Panc1 (cell line): ENCODE data around the gene HCFC1. TPM values are rescaled to one million over a fixed set of nuclear protein-coding genes. Genes with fewer than 3 reads are reported as not detected.

Source experiments
- ATAC-seq: fragments of 200-7000 bp; cut with Tn5 transposase; 2 replicates; pipeline ENCODE4 v1.9.1; 2020; ENCODE audit warnings: mild to moderate bottlenecking, moderate library complexity
- BruUV-seq: library from RNA; stranded (reverse); fragments of 400-500 nt; replicated peaks from 2 replicates; lab custom pipeline; 2021; lab: Mats Ljungman, UMichigan
- CTCF ChIA-PET: fragments of 300-600 bp; sonication (Branson Sonifier 250); formaldehyde crosslinking; loops from one replicate; lab custom pipeline; 2022; ENCODE audit warnings: antibody characterized with exemption; lab: Charles Lee
- POLR2A ChIA-PET: fragments of 300-600 bp; sonication (Branson Sonifier 250); formaldehyde crosslinking; loops from one replicate; lab custom pipeline; 2022; ENCODE audit warnings: antibody characterized with exemption; lab: Charles Lee
- DNase-seq: peaks from one replicate; pipeline ENCODE4 v3.0.0-alpha.2; 2010; ENCODE audit warnings: low read depth, low spot score
- H3K27ac ChIP-seq: 2 replicates; pipeline ENCODE4 v1.5.1; 2011; ENCODE audit warnings: mild to moderate bottlenecking, low read length, inconsistent platforms
- H3K27me3 ChIP-seq: fragments of 200-500 bp; sonication (Bioruptor generic); 2 replicates; pipeline ENCODE4 v1.6.0; 2014; ENCODE audit warnings: low read length, inconsistent platforms; ENCODE audit not compliant: control insufficient read depth, insufficient read depth
- H3K36me3 ChIP-seq: fragments of 200-500 bp; sonication (Bioruptor generic); 2 replicates; pipeline ENCODE4 v1.5.1; 2014; ENCODE audit warnings: inconsistent platforms, mild to moderate bottlenecking, low read length, moderate library complexity; ENCODE audit not compliant: control insufficient read depth, insufficient read depth
- H3K4me1 ChIP-seq: 2 replicates; pipeline ENCODE4 v1.5.1; 2011; ENCODE audit warnings: inconsistent platforms, mild to moderate bottlenecking, low read length, moderate library complexity; ENCODE audit not compliant: control insufficient read depth, insufficient read depth
- H3K4me3 ChIP-seq, 2 experiments: 2 replicates each; pipeline ENCODE4 v1.5.1; 2011 to 2012; ENCODE audit warnings: low read depth in 2 of 2, low read length in 2 of 2, mild to moderate bottlenecking in 2 of 2, inconsistent platforms in 1 of 2, moderate library complexity in 1 of 2
- H3K9me3 ChIP-seq: fragments of 200-500 bp; sonication (Bioruptor generic); 2 replicates; pipeline ENCODE4 v1.5.1; 2014; ENCODE audit warnings: low read depth, mild to moderate bottlenecking, inconsistent platforms, low read length, moderate library complexity; ENCODE audit not compliant: control insufficient read depth, insufficient read depth
- POLR2AphosphoS5 ChIP-seq: IDR thresholded peaks from 2 replicates; pipeline ENCODE4 v1.6.1; 2012; ENCODE audit warnings: mild to moderate bottlenecking, low read depth, low read length, moderate library complexity
- SIN3A ChIP-seq: IDR thresholded peaks from 2 replicates; pipeline ENCODE4 v1.6.1; 2012; ENCODE audit warnings: low read depth, mild to moderate bottlenecking, low read length, moderate library complexity, borderline replicate concordance; ENCODE audit not compliant: insufficient read depth
- TCF7L2 ChIP-seq: IDR thresholded peaks from 2 replicates; pipeline ENCODE4 v1.6.1; 2011; ENCODE audit warnings: mild to moderate bottlenecking, low read depth, low read length, inconsistent platforms
- in situ Hi-C: cut with HindIII; loops from 2 replicates; pipeline ENCODE4 v1.10.0; 2016; ENCODE audit warnings: low sequenced_read_pairs, low pct_unique_long_range_greater_than_20kb
- intact Hi-C: fragments of 100-400 bp; cut with micrococcal nuclease; formaldehyde crosslinking; loops from one replicate; pipeline ENCODE4 v1.10.0; 2022; ENCODE audit not compliant: unreplicated experiment
- total RNA-seq: library from RNA; stranded (reverse); gene quantifications from one replicate; pipeline ENCODE4 v1.2.1, GENCODE V29; 2021; ENCODE audit not compliant: unreplicated experiment
- TF ChIP-seq, protein P1 (sequence below): fragments of 450-650 bp; IDR thresholded peaks from 2 replicates; pipeline ENCODE4 v1.5.1; 2017; ENCODE audit warnings: mild to moderate bottlenecking
- TF ChIP-seq, protein P2 (sequence below), 2 experiments: IDR thresholded peaks; 2 replicates each; pipeline ENCODE4 v1.6.1; 2011 to 2012; ENCODE audit warnings: low read depth in 2 of 2, control low read depth in 1 of 2, low read length in 1 of 2, mild to moderate bottlenecking in 1 of 2, moderate library complexity in 1 of 2; ENCODE audit not compliant: insufficient read depth in 1 of 2

Gene HCFC1
- total RNA-seq, 1 experiment from 2014 or later, result 113 TPM

DNA sequence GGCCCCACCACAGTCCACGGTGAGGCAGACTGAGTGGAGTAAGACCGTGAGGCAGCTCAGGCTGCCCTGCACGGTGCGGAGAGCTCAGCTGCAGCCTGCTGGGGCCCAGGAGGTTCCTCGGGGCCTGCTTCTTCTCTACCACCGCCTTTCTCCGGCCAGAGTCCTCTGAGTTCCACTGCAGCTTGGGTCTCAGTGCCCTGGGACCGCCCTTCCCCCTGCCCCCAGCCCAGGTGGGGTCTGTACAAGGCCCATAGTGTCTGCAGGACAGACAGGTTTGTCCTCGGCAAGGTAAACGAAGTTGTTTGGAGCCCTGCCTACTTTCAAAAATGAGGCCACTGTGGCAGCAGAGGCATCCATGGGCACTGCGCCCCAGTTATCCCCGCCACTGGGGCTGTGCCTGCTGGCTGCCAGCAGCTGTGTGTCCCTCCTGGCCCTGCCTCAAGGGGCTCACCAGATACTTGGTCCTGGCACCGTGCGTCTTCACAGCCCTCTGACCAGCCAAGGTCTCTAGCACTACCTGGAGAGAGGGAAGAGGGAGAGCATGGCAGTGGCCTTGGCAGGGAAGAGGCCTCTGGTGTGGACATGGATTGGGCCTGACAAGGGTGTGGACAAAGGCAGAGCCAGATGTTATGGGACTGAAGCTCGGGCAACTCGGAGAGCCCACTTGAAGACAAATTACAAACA is 44.1 kb upstream of the HCFC1 start:
- no peak overlapping the region for H3K4me3 ChIP-seq
- intact Hi-C loops (no loop called here), in situ Hi-C loops (no loop called here)
- DNase-seq (no peak), ATAC-seq (no peak)
- no peak overlapping the region for H3K27ac ChIP-seq
- H3K36me3 ChIP-seq, result no peaks in the 10 kb centered on the region; the same call in 1 of the 2 replicates
- TF ChIP-seq, protein P1, sequence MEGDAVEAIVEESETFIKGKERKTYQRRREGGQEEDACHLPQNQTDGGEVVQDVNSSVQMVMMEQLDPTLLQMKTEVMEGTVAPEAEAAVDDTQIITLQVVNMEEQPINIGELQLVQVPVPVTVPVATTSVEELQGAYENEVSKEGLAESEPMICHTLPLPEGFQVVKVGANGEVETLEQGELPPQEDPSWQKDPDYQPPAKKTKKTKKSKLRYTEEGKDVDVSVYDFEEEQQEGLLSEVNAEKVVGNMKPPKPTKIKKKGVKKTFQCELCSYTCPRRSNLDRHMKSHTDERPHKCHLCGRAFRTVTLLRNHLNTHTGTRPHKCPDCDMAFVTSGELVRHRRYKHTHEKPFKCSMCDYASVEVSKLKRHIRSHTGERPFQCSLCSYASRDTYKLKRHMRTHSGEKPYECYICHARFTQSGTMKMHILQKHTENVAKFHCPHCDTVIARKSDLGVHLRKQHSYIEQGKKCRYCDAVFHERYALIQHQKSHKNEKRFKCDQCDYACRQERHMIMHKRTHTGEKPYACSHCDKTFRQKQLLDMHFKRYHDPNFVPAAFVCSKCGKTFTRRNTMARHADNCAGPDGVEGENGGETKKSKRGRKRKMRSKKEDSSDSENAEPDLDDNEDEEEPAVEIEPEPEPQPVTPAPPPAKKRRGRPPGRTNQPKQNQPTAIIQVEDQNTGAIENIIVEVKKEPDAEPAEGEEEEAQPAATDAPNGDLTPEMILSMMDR, result no peak
- TF ChIP-seq TCF7L2 (no peak), POLR2AphosphoS5 (no peak), SIN3A (no peak)
- TF ChIP-seq, protein P2, sequence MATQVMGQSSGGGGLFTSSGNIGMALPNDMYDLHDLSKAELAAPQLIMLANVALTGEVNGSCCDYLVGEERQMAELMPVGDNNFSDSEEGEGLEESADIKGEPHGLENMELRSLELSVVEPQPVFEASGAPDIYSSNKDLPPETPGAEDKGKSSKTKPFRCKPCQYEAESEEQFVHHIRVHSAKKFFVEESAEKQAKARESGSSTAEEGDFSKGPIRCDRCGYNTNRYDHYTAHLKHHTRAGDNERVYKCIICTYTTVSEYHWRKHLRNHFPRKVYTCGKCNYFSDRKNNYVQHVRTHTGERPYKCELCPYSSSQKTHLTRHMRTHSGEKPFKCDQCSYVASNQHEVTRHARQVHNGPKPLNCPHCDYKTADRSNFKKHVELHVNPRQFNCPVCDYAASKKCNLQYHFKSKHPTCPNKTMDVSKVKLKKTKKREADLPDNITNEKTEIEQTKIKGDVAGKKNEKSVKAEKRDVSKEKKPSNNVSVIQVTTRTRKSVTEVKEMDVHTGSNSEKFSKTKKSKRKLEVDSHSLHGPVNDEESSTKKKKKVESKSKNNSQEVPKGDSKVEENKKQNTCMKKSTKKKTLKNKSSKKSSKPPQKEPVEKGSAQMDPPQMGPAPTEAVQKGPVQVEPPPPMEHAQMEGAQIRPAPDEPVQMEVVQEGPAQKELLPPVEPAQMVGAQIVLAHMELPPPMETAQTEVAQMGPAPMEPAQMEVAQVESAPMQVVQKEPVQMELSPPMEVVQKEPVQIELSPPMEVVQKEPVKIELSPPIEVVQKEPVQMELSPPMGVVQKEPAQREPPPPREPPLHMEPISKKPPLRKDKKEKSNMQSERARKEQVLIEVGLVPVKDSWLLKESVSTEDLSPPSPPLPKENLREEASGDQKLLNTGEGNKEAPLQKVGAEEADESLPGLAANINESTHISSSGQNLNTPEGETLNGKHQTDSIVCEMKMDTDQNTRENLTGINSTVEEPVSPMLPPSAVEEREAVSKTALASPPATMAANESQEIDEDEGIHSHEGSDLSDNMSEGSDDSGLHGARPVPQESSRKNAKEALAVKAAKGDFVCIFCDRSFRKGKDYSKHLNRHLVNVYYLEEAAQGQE (IDR thresholded peaks at IDR 0.05; ENCODE audit: insufficient read depth in 1 of 2, low read depth in 2 of 2, low read length in 1 of 2), result no peak
- BruUV-seq, result no TSS peak
- no peaks in the 10 kb centered on the region for H3K9me3 ChIP-seq
- no peaks in the 10 kb centered on the region for H3K27me3 ChIP-seq
- ChIA-PET POLR2A (no interaction called here), CTCF (no interaction called here)
- peaks cover 31% of the 10 kb centered on the region for H3K4me1 ChIP-seq

DNA sequence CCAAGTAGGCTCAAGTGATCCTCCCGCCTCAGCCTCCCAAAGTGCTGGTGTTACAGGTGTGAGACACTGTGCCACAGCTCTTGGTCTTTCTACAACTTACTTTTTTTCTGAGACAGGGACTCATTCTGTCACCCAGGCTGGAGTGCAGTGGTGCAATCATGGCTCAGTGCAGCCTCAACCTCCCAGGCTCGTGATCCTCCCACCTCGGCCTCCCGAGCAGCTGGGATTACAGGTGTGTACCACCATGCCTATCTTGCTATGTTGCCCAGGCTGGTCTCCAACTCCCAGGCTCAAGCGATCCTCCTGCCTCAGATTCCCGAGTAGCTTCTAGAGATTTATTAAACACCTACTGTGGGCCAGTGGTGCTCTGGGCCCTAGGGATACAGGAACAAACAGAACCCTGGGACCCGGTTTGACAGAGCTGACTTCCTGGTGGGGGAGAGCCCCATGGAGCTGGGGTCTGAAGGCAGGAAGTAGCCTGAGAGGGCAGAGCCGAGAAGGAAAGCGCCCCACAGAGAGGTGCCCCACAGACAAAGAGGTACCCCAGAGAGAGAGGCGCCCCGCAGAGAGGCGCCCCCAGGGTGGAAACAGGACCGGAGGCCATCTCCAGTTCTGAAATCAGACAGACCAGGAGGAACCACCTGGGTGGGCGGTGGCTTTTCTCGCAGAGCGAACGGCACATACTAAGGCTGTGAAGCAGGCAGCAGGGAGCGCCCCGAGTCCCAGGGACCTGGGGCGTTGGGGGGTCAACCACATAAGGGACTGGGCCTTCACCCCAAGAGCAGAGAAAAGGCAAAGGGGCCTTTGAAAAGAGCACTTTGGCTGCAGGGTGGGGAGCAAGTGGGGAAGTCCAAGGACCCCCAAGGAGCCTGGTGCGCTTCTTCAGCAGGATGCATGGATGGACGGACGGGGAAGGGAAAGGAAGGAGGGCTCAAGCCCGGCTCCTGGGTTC is 43.1 kb upstream of the HCFC1 start:
- Histone ChIP-seq H3K4me1 (peaks cover 26% of the 10 kb centered on the region), H3K27ac (no peak overlapping the region; the same call in 1 of the 2 replicates), H3K36me3 (no peaks in the 10 kb centered on the region; the same call in 1 of the 2 replicates), H3K27me3 (no peaks in the 10 kb centered on the region), H3K4me3 (no peak overlapping the region), H3K9me3 (no peaks in the 10 kb centered on the region)
- BruUV-seq, result no TSS peak
- ChIA-PET CTCF (interaction anchor here (1.6 kb wide), 1 partner anchor 12 kb away, joined by 6 read pairs; no protein-coding TSS in a partner anchor), POLR2A (no interaction called here)
- in situ Hi-C loops, result no loop called here
- intact Hi-C loops, result no loop called here
- DNase-seq (no peak), ATAC-seq (no peak)
- TF ChIP-seq, protein P2 (IDR thresholded peaks at IDR 0.05; ENCODE audit: insufficient read depth in 1 of 2, low read depth in 2 of 2, low read length in 1 of 2), result no peak
- TF ChIP-seq, protein P1, result no peak
- TF ChIP-seq TCF7L2 (no peak), SIN3A (no peak), POLR2AphosphoS5 (no peak)
